ENCODE data around the gene VIPR2.
"Not testable (repeated sequence)": the region's sequence is repeated elsewhere in the genome, so short reads cannot be mapped to it uniquely, and the experiment has no call there.

The VIPR2 gene

GRCh38 chr7:159138508-159138907 lies 6.2 kb downstream of the VIPR2 start:
- DNase-seq, result no peak

- DNase-seq, result no peak
These were observed 6.8 kb downstream of the VIPR2 start for GRCh38 chr7:159137906-159138305.

GRCh38 chr7:159136846-159137245 lies 7.8 kb downstream of the VIPR2 start:
- DNase-seq, result no peak

DNA sequence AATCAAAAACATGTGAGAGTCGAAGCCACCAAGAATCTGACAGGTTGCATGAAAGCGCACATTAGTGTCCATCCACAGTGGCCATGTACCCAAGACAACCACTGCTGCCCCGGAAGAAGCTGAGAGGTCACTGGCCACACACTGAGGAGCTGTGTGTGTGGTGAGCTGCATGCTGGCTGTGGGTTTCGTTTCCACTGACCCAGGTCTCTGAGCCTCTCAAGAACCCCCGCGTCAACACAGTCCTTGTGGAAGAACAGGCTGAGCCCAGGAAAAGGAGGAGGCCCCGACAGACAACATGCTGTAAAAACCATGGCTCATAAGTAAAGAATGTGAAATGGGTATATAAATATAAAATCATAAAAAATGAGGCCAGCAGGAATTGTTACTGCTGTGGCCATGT lies 8.2 kb downstream of the VIPR2 start:
- no peak for DNase-seq

DNA sequence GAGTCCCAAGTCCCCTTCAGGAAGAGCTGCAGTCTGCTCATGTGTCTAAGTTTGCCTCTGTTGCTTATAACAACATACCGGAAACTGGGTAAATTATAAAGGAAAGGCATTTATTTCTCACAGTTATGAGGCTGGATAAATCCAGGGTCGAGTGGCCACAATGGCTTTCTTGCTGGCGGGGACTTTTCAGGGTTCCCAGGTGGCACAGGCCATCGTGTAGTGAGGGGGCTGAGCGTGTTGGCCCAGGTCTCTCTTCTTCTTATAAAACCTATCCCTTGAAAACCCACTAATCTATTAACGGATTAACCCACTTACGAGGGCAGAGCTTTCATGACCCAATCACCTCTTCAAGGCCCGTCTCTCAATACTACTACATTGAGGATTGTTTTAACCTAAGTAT lies 8.7 kb downstream of the VIPR2 start:
- no peak for DNase-seq

DNA sequence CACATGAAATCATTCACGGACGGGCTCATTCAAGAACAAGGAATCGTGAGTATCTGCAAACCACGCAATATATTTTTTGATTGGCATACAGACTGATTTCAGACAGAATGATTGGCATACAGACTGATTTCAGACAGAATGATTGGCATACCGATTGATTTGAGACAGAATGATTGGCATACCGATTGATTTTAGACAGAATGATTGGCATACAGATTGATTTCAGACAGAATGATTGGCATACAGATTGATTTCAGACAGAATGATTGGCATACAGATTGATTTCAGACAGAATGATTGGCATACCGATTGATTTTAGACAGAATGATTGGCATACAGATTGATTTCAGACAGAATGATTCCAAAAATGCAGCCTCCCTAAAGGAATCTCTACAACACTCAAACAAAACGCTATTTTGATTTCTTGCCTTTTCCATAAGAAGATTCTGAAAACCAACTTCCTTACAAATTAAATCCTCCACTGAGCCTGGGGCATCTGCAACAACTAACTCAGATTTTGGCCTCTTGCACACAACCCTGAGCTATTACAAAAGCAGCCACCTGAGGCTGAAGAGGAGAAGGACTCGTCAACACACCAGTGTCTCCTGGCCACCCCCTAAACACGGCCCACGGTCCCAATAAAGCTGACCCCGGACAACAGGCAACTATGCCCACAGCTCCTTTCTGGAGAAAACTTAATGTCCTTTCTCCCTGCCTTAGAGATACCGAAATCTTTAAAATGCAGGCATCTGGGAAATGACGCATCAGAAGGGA lies 11.8 kb downstream of the VIPR2 start:
- DNase-seq, result not testable (repeated sequence)

GRCh38 chr7:159130820-159131219 lies 13.8 kb downstream of the VIPR2 start:
- DNase-seq, result no peak

GRCh38 chr7:159130199-159130775 lies 14.4 kb downstream of the VIPR2 start:
- no peak for DNase-seq

DNA sequence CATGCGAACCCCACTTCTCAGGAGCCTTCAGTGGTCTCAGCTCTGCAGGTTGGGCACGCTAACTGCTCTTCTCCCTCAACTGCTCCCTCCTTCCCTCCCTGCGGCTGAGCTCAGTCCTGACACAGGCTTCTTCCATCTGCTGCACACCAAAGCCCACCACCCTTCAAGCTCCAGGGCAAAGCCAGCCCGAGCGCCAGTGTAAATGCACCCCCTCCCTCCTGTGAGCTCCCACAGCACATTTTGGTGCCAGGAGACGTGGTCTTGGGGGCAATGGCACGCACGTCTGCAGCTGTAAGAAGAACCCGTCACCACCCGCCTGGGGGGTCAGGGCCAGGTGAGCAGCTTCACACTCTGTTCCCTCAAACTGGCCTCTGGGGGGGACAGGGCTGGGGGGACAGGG lies 15.9 kb downstream of the VIPR2 start:
- DNase-seq, result no peak

DNA sequence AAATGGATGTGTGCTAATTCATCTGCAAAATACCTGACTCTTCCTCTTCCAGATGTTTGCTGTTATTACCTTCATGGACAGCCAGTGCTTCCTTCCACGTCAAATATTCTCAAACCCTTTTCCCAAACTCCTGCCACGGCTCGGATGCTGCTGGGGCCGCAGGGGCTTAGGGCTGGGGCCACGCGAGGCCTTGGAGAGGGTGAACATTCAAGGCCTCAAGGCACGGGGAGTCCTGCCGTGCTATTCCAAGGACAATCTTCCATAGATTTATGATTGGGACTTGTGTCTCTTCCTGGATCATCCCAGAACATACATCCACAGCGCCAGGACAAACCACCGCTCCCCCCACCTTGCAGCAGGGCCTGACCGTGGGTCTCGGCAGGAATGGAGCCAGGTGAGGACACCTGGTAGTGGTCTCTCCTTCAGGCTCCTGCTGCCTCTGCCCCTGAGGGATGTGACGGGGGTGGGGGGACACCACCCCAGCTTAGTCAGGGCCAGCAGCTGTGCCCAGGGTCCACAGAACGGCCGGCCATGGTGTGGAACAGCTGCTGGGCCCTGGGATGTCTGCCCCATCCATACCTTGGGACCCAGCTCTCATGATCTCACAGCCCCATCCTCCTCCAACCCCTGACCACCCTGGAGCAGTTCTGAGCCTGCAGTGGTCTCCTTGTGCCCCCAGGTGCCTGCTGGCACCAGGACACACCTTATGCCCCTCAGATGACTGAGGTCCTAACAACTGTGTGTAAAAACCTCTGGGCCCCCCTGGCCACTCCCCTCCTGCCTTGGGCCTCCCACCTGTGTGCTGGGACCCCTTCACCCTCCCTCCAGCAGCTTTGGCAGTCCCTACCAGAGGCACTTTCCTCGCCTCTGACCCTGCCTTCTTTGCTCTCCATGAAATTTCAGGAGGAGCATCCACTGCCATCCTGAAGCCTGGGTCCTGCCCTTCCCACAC lies 16.7 kb downstream of the VIPR2 start:
- DNase-seq, result no peak

DNA sequence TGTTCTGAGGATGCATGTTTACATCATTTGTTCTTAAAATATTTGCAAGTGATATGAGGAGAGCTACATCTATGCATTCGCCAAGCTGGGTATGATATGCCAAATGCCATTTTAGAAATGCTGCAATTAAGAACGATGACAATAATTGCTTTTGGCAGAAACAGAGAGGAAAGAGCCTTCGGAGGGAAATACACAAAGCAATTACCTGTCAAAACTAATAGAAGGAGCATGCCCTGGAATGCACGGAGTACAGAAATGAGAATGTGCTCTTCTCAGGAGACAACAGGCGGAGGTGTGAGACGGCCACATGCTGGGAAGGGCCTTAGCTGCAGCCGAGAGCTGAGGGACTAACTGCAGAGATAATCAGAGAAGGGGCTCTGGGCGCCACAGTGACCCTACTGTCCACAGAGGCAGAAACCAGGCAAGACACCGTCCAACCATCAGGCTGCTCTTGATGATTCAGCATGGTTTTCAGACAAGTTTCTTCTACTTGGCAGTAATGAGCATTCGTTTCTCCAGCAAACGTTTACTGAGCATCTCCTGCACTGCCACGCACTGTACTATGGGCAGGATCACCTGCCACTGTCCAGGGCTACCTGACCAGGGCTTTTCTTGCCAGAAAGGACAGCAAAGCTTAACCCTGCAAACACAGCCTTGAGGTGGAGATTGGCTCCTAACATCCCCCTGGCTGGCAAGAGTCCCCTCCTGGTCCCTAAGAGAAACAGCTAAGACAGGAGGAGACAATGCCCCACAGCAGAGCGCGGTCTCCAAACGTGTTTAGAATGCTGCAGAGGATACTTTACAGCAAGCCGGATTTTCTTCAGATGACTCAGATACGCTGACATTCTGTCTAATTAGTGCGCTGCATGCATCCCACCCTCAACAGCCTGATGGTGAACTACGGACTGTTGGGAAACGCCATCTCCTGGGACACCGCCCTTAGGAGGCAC lies 18.1 kb downstream of the VIPR2 start:
- no peak for DNase-seq

- no peak for DNase-seq
These were observed 18.8 kb downstream of the VIPR2 start for GRCh38 chr7:159125955-159126270.

DNA sequence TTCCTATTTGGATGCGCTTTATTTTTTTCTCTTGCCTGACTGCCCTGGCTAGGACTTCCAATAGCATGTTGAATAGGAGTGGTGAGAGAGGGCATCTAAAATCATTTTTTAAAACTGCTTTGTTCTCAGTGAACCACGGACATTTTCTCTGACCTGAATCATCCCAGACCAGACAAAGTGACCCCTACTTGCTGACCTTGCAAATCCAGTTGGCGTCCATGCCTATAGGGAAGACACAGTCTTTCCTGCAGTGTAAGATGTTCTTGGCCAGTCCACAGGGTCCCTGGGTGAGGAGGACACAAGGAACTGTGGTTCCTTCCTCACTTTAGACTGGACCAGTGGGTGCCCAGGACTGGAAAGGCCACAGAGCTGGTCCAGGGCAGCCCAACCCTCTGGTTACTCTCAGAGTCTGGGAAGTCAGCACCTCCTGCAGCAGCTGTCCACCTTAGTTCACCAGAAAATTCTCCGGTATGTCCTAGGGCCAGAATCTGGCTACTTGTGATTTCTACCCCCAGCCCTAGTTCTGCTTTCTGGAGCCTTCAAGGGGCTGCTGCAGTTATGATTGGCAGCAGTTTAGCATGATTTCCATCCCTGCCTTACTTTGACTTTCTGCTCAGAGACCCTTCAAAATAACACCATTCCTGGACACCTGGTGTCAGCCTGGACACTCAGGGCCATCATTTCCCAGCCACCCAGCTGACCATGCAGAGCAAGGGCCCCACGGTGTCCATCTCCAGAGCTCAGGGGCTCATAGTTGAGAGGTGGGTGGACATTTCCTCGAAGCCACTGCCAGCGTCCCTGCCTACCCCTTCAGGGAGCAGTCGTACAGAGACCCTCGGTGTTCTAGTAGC lies 19.3 kb downstream of the VIPR2 start:
- DNase-seq, result no peak

DNA sequence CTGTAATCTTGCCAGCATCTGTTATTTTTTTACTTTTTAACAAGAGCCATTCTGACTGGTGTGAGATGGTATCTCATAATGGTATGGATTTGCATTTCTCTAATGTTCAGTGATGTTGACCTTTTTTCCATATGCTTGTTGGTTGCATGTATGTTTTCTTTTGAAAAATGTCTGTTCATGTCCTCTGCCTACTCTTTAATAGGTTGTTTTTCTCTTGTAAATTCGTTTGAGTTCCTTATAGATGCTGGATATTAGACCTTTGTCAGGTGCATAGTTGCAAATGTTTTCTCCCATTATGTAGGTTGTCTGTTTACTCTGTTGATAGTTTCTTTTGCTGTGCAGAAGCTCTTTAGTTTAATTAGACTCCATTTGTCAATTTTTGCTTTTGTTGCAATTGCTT lies 20.9 kb downstream of the VIPR2 start:
- not testable (repeated sequence) for DNase-seq

DNA sequence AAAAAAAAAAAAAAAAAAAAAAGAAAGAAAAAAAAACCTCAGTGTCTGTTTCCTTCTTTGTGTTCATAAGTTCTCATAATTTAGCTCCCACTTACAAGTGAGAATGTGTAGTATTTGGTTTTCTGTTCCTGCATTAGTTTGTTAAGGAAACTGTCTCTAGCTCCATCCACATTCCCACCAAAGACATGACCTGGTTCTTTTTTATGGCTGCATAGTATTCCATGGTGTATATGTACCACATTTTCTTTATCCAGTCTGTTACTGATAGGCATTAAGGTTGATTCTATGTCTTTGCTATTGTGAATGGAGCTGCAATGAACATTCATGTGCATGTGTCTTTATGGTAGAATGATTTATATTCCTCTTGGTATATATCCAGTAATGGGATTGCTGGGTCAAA lies 21.4 kb downstream of the VIPR2 start:
- DNase-seq, result not testable (repeated sequence)

DNA sequence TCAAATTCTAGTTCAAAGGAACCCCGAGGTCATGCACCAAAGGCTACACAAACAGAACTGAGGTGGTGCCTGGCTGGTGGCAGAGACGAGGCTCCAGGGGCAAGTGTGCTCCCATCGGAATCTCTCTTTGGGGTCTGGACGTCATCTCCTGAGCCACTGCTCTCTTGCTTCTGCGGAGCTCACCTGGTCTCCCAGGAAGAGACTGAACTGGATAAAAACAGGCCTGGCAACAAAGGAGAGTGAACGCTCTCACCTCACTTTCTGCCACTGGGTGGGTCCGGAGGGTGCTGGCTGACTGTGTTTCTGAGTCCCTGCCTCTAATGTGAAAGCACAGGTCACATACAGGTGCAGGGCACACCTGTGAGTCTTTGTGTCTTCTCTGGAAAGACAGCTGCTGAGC lies 22.4 kb downstream of the VIPR2 start:
- no peak for DNase-seq

- DNase-seq, result no peak
These were observed 23.2 kb downstream of the VIPR2 start for GRCh38 chr7:159121476-159121875.

DNA sequence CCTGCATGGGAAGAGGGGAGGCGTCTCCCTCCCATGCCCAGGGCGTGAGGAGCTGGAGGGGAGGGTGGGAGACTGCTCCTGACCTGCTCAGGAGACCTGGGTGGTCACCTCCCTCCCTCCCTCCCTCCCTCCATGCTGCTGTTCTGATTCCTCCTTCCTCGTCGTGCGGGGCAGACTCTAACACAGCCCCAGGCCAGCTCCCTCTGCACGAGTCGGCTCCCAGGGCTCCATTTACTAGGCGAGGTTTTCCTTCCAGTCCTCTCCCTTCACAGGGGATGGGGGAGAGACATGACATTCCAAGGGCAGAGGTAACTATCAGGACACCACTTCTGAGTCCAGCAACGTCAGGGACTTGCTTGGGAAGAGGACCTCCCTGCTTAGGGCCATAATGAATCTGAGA lies 23.6 kb downstream of the VIPR2 start:
- DNase-seq, result no peak

GRCh38 chr7:159120540-159120919 lies 24.1 kb downstream of the VIPR2 start:
- DNase-seq, result no peak

DNA sequence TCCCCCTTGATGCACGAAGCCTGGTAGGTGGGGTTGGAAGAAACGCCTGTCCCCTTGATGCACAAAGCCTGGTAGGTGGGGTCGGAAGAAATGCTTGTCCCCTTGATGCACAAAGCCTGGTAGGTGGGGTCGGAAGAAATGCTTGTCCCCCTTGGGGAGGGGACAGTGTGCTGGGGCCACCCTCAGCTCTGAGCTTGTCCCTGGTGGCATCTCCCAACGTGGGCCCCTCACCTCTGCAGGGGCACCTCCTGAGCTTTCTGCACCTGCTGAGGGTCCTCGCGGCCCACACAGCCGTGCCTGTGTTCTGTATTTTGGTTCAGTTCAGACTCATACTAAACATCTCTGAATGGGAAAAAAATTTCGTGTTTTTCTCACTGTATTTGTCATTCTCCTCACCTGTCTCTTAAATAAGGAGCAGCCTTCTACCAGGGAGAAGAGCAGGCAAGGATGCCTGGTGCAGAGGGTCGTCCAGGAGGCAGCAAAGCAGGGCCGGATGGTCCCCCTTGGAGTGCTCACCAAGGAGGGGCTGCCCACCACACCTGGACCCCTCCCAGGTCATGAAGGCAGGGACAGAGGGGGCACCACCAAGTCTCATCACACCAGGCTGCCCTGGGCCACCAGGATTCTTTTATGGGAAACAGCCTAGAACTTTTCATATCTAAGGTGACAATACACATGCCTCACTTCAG lies 24.7 kb downstream of the VIPR2 start:
- no peak for DNase-seq

All from NCI-H526 (cell line).